ENCODE data around the gene LRGUK. TPM values are rescaled to one million over a fixed set of nuclear protein-coding genes. Genes with fewer than 3 reads are reported as not detected.

LRGUK gene
- total RNA-seq, 1 donor from 2014 or later, result 0.20 TPM

GRCh38 chr7:134188311-134188710 is 61.2 kb downstream of the LRGUK start:
- H3K27me3 Mint-ChIP-seq (ENCODE audit: low read depth), result no peaks in the 10 kb centered on the region
- H3K36me3 Mint-ChIP-seq (ENCODE audit: low read depth), result no peaks in the 10 kb centered on the region
- no peaks in the 10 kb centered on the region for H3K9me3 Mint-ChIP-seq (ENCODE audit: low read depth)
- no peak overlapping the region for H3K27ac Mint-ChIP-seq (ENCODE audit: unreplicated experiment)
- TF ChIP-seq CTCF (IDR thresholded peaks at IDR 0.05), result no peak
- no peak for DNase-seq (ENCODE audit: low spot score)
- H3K4me1 Mint-ChIP-seq (ENCODE audit: low read depth), result no peaks in the 10 kb centered on the region
- no peak overlapping the region for H3K4me3 Mint-ChIP-seq (ENCODE audit: unreplicated experiment)

DNA sequence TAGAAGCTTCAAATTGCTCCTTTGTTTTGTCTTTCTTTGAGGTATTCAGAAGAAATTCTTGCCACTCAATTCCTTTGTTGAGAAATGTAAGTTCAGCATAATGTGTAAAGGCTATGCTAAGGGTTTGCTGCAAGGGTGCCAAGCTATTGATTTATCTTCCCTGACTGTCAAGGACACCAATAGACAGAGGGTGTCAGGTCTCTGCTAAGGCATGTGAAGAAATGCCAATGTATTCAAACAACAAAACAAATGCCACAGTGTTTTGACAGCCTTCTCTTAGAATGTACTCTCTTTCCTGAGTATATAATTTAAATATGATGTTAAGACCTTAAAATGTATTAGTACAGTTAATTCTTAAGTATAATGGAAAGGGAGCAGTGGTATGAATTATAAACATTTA is 62.4 kb downstream of the LRGUK start:
- no peak for DNase-seq (ENCODE audit: low spot score)
- Mint-ChIP-seq H3K4me1 (ENCODE audit: low read depth) (no peaks in the 10 kb centered on the region), H3K27me3 (ENCODE audit: low read depth) (no peaks in the 10 kb centered on the region), H3K27ac (ENCODE audit: unreplicated experiment) (no peak overlapping the region), H3K4me3 (ENCODE audit: unreplicated experiment) (no peak overlapping the region), H3K9me3 (ENCODE audit: low read depth) (no peaks in the 10 kb centered on the region), H3K36me3 (ENCODE audit: low read depth) (no peaks in the 10 kb centered on the region)
- TF ChIP-seq CTCF (IDR thresholded peaks at IDR 0.05), result no peak

GRCh38 chr7:134191876-134192275 is 64.7 kb downstream of the LRGUK start:
- no peak for DNase-seq (ENCODE audit: low spot score)
- TF ChIP-seq CTCF (IDR thresholded peaks at IDR 0.05), result no peak
- Mint-ChIP-seq H3K36me3 (ENCODE audit: low read depth) (no peaks in the 10 kb centered on the region), H3K4me3 (ENCODE audit: unreplicated experiment) (no peak overlapping the region), H3K27ac (ENCODE audit: unreplicated experiment) (no peak overlapping the region), H3K27me3 (ENCODE audit: low read depth) (no peaks in the 10 kb centered on the region), H3K4me1 (ENCODE audit: low read depth) (no peaks in the 10 kb centered on the region), H3K9me3 (ENCODE audit: low read depth) (no peaks in the 10 kb centered on the region)

GRCh38 chr7:134193240-134193639 is 66.1 kb downstream of the LRGUK start:
- H3K27ac Mint-ChIP-seq (ENCODE audit: unreplicated experiment), result no peak overlapping the region

DNA sequence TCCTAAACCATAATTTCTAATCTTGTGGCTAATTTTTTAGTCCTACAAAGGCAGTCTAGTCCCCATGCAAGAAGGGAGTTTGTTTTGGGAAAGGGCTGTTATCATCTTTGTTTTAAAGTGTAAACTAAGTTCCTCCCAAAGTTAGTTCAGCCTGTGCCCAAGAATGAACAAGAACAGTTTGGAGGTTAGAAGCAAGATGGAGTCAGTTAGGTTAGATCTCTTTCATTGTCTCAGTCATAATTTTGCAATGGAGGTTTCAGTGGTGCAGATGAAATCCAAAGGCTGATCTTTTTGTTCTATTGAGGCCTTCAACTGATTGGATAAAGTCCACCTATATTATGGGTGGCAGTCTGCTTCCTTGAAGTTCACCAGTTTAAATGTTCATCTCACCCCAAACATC is 68.1 kb downstream of the LRGUK start:
- no peak overlapping the region for H3K4me3 Mint-ChIP-seq (ENCODE audit: unreplicated experiment)
- H3K36me3 Mint-ChIP-seq (ENCODE audit: low read depth), result no peaks in the 10 kb centered on the region
- DNase-seq (ENCODE audit: low spot score), result no peak
- no peaks in the 10 kb centered on the region for H3K9me3 Mint-ChIP-seq (ENCODE audit: low read depth)
- peaks cover 4% of the 10 kb centered on the region for H3K27me3 Mint-ChIP-seq (ENCODE audit: low read depth)
- no peaks in the 10 kb centered on the region for H3K4me1 Mint-ChIP-seq (ENCODE audit: low read depth)
- TF ChIP-seq CTCF (IDR thresholded peaks at IDR 0.05), result no peak
- no peak overlapping the region for H3K27ac Mint-ChIP-seq (ENCODE audit: unreplicated experiment)

More at GRCh38 chr7:134193240-134193639, 66.1 kb downstream of the LRGUK start:
- H3K4me3 Mint-ChIP-seq (ENCODE audit: unreplicated experiment), result no peak overlapping the region
- H3K4me1 Mint-ChIP-seq (ENCODE audit: low read depth), result no peaks in the 10 kb centered on the region
- DNase-seq (ENCODE audit: low spot score), result no peak
- peaks cover 1% of the 10 kb centered on the region for H3K27me3 Mint-ChIP-seq (ENCODE audit: low read depth)
- H3K9me3 Mint-ChIP-seq (ENCODE audit: low read depth), result no peaks in the 10 kb centered on the region
- no peak for TF ChIP-seq CTCF (IDR thresholded peaks at IDR 0.05)
- no peaks in the 10 kb centered on the region for H3K36me3 Mint-ChIP-seq (ENCODE audit: low read depth)

Measured in chondrocyte (in vitro differentiated cells).